Loucy (cell line): ENCODE measurements around the gene N4BP3.
"Not testable (repeated sequence)": the region's sequence is repeated elsewhere in the genome, so short reads cannot be mapped to it uniquely, and the experiment has no call there.

Experiments used
- H2AFZ ChIP-seq: fragments of 200-600 bp; sonication (generic); 2 replicates; pipeline ENCODE4 v1.6.0; 2016; ENCODE audit warnings: antibody characterized with exemption, mild to moderate bottlenecking, low read length, moderate library complexity
- H3F3A ChIP-seq: fragments of 200-600 bp; 2 replicates; pipeline ENCODE4 v1.6.0; 2016; ENCODE audit warnings: antibody characterized with exemption, low read depth, mild to moderate bottlenecking
- H3K27me3 ChIP-seq: fragments of 200-600 bp; sonication (generic); 2 replicates; pipeline ENCODE4 v1.6.1; 2014; ENCODE audit warnings: low read length, mild to moderate bottlenecking; ENCODE audit not compliant: insufficient read depth, poor library complexity, severe bottlenecking
- H3K36me3 ChIP-seq: fragments of 200-600 bp; sonication (generic); 2 replicates; pipeline ENCODE4 v1.6.1; 2016; ENCODE audit warnings: low read length; ENCODE audit not compliant: insufficient read depth
- H3K4me1 ChIP-seq: fragments of 200-600 bp; sonication (generic); 2 replicates; pipeline ENCODE4 v1.5.1; 2014; ENCODE audit warnings: low read length, mild to moderate bottlenecking; ENCODE audit not compliant: insufficient read depth, poor library complexity, severe bottlenecking
- H3K4me2 ChIP-seq: fragments of 200-600 bp; sonication (generic); 2 replicates; pipeline ENCODE4 v1.6.0; 2014; ENCODE audit warnings: antibody characterized with exemption, low read length, low read depth, mild to moderate bottlenecking; ENCODE audit not compliant: poor library complexity, severe bottlenecking
- H3K4me3 ChIP-seq: fragments of 200-600 bp; sonication (generic); 2 replicates; pipeline ENCODE4 v1.5.1; 2014; ENCODE audit warnings: low read length, mild to moderate bottlenecking, mixed read lengths; ENCODE audit not compliant: poor library complexity, severe bottlenecking
- H3K79me2 ChIP-seq: fragments of 200-600 bp; sonication (generic); 2 replicates; pipeline ENCODE4 v1.6.1; 2014; ENCODE audit warnings: low read length; ENCODE audit not compliant: insufficient read depth
- H3K9ac ChIP-seq: fragments of 200-600 bp; sonication (generic); 2 replicates; pipeline ENCODE4 v1.6.0; 2014; ENCODE audit warnings: mild to moderate bottlenecking, low read depth, low read length, moderate library complexity; ENCODE audit not compliant: poor library complexity, severe bottlenecking
- H3K9me2 ChIP-seq: fragments of 200-600 bp; sonication (generic); replicated peaks from 2 replicates; pipeline ENCODE4 v1.6.1; 2016; ENCODE audit warnings: low read depth, low read length, mixed read lengths
- H3K9me3 ChIP-seq: fragments of 200-600 bp; sonication (generic); 2 replicates; pipeline ENCODE4 v1.6.1; 2014; ENCODE audit warnings: mild to moderate bottlenecking, antibody characterized with exemption, low read length, low read depth; ENCODE audit not compliant: insufficient read depth
- H4K20me1 ChIP-seq: fragments of 200-600 bp; sonication (generic); 2 replicates; pipeline ENCODE4 v1.6.0; 2014; ENCODE audit warnings: antibody characterized with exemption, low read length, mild to moderate bottlenecking; ENCODE audit not compliant: insufficient read depth, poor library complexity, severe bottlenecking
- CTCF ChIP-seq: fragments of 200-600 bp; sonication (generic); conservative IDR thresholded peaks from 2 replicates; pipeline ENCODE4 v1.5.1; 2014; ENCODE audit warnings: mild to moderate bottlenecking, antibody characterized with exemption, low read length
- EZH2phosphoT487 ChIP-seq: fragments of 200-600 bp; IDR thresholded peaks from 2 replicates; pipeline ENCODE4 v1.6.1; 2018; ENCODE audit warnings: antibody characterized with exemption, mild to moderate bottlenecking, moderate library complexity, borderline replicate concordance

The N4BP3 gene

DNA sequence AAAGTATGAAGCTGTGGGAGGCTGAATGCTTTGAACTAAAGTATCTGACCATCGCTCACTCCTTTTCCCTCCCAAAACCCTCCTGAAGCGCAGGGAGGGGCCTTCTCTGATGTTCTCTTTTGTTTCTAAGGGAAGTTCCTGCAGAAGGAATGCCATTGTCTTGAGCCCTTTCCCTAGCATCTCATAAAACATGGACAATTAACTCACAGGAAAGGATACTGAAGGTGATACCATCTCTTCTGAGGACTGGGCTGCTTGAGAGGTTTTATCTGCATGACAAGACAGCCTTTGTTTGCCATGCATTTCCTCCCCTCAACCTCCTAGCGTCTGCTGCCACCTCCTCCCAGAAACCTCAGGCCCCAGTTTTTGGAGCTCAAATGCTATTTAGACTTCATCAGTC is 13.2 kb downstream of the N4BP3 start:
- no peaks in the 10 kb centered on the region for H3K27me3 ChIP-seq
- peaks cover under 1% of the 10 kb centered on the region; the same call in 1 of the 2 replicates for H3K36me3 ChIP-seq
- H3F3A ChIP-seq, result no peaks in the 10 kb centered on the region
- TF ChIP-seq EZH2phosphoT487 (no peak), CTCF (no peak)
- H2AFZ ChIP-seq, result no peak overlapping the region
- peaks cover 11% of the 10 kb centered on the region for H3K4me1 ChIP-seq
- no peaks in the 10 kb centered on the region for H4K20me1 ChIP-seq
- peaks cover 6% of the 10 kb centered on the region; the same call in 1 of the 2 replicates for H3K79me2 ChIP-seq
- H3K9ac ChIP-seq, result no peak overlapping the region
- H3K4me3 ChIP-seq, result no peak overlapping the region
- no peaks in the 10 kb centered on the region for H3K9me2 ChIP-seq
- peak overlapping the region; percentile 27 for H3K4me2 ChIP-seq
- no peaks in the 10 kb centered on the region for H3K9me3 ChIP-seq

DNA sequence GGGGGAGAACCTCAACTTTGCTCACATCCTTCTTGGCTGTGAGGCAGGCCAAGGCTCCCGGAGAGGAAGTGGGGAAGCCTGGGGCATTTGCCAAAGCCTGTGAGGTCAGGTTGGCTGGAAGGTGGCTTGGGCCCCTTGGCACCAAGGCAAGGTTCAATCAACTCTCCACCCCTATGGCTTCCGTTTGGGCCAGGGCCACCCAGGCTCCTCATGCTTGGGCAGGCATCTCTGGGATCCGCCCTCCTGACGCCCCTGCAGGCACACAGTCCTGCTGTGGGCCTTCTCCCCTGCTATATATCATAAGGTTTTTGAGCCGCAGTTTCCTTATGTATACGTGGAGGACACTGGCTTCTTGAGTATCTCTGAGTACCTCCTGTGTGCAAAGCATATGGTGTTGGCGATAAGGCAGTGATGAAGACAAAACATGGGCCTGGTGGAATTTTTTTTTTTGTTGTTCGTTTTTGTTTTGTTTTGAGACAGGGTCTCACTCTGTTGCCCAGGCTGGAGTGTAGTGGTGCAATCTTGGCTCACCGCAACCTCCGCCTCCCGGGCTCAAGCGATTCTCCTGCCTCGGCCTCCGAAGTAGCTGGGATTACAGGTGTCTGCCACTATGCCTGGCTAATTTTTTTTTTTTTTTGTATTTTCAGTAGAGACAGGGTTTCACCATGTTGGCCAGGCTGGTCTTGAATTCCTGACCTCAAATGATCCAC is 14.1 kb downstream of the N4BP3 start:
- not testable (repeated sequence) for H3K4me2 ChIP-seq, H3K36me3 ChIP-seq, H2AFZ ChIP-seq, H4K20me1 ChIP-seq, H3K9me2 ChIP-seq, H3K9ac ChIP-seq, H3K4me3 ChIP-seq, H3K27me3 ChIP-seq, H3F3A ChIP-seq, H3K9me3 ChIP-seq
- Histone ChIP-seq H3K4me1 (peaks cover 11% of the 10 kb centered on the region), H3K79me2 (peaks cover 10% of the 10 kb centered on the region; the same call in 1 of the 2 replicates)

- H4K20me1 ChIP-seq, result no peaks in the 10 kb centered on the region
- H3F3A ChIP-seq, result no peaks in the 10 kb centered on the region
- H3K9me2 ChIP-seq, result no peaks in the 10 kb centered on the region
- no peak overlapping the region for H2AFZ ChIP-seq
- H3K27me3 ChIP-seq, result no peaks in the 10 kb centered on the region
- peaks cover 10% of the 10 kb centered on the region; the same call in 1 of the 2 replicates for H3K79me2 ChIP-seq
- H3K4me2 ChIP-seq, result no peak overlapping the region
- no peaks in the 10 kb centered on the region for H3K36me3 ChIP-seq
- no peak for TF ChIP-seq EZH2phosphoT487
- TF ChIP-seq CTCF, result no peak
- H3K9me3 ChIP-seq, result no peaks in the 10 kb centered on the region
- no peak overlapping the region for H3K4me3 ChIP-seq
- H3K4me1 ChIP-seq, result peaks cover 11% of the 10 kb centered on the region
- H3K9ac ChIP-seq, result no peak overlapping the region
Observed at GRCh38 chr5:178129296-178129695, 16.0 kb downstream of the N4BP3 start.

GRCh38 chr5:178130234-178130575 is 16.9 kb downstream of the N4BP3 start:
- Histone ChIP-seq H3K9ac (peak overlapping the region; percentile 86), H2AFZ (peak overlapping the region; percentile 52; the same call in 1 of the 2 replicates), H3K4me3 (peak overlapping the region; percentile 80), H3K4me1 (peaks cover 11% of the 10 kb centered on the region), H3K4me2 (peak overlapping the region; percentile 63), H3K79me2 (peaks cover 10% of the 10 kb centered on the region; the same call in 1 of the 2 replicates)
- not testable (repeated sequence) for H3K9me3 ChIP-seq, H3K27me3 ChIP-seq, H3F3A ChIP-seq, H3K9me2 ChIP-seq, H4K20me1 ChIP-seq, H3K36me3 ChIP-seq
